GM12864 (cell line): ENCODE data around the gene MOGAT3.

Experiments
- DNase-seq: peaks from one replicate; pipeline ENCODE4 v3.0.0-alpha.2; 2011; ENCODE audit warnings: low read depth
- H3K4me3 ChIP-seq: 2 replicates; pipeline ENCODE4 v1.5.1; 2011; ENCODE audit warnings: mild to moderate bottlenecking, low read depth, low read length, control low read depth
- TF ChIP-seq, protein P1 (sequence below): IDR thresholded peaks from 2 replicates; pipeline ENCODE4 v1.5.1; 2011; ENCODE audit warnings: low read depth, mild to moderate bottlenecking, moderate library complexity, low read length, control low read depth, inconsistent platforms; ENCODE audit errors: missing control alignments

MOGAT3 gene

DNA sequence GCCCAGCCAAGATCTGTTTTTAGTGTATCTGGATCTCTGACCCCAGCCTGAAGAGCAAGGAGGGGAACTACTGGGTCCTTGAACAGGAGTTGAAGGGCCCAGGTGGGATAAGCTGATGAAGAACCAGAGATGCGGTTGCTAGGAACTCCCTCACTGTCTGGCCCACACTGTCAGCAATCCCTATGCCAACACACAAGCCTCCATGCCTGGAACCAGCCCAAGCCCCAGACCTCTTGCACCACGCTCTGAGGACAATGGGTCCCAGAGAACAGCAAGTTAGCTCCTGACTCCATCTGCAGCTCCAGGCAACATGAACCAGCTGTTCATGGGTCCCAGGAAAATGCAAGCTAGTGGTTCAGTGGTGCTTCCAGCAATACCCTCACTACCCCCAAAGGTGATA lies 23.2 kb downstream of the MOGAT3 start:
- no peak for DNase-seq
- TF ChIP-seq, protein P1, sequence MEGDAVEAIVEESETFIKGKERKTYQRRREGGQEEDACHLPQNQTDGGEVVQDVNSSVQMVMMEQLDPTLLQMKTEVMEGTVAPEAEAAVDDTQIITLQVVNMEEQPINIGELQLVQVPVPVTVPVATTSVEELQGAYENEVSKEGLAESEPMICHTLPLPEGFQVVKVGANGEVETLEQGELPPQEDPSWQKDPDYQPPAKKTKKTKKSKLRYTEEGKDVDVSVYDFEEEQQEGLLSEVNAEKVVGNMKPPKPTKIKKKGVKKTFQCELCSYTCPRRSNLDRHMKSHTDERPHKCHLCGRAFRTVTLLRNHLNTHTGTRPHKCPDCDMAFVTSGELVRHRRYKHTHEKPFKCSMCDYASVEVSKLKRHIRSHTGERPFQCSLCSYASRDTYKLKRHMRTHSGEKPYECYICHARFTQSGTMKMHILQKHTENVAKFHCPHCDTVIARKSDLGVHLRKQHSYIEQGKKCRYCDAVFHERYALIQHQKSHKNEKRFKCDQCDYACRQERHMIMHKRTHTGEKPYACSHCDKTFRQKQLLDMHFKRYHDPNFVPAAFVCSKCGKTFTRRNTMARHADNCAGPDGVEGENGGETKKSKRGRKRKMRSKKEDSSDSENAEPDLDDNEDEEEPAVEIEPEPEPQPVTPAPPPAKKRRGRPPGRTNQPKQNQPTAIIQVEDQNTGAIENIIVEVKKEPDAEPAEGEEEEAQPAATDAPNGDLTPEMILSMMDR, result no peak
- H3K4me3 ChIP-seq, result no peak overlapping the region

- TF ChIP-seq, protein P1, result no peak
- no peak overlapping the region for H3K4me3 ChIP-seq
- DNase-seq, result no peak
Observed at GRCh38 chr7:101175664-101176063, 25.2 kb downstream of the MOGAT3 start.

- peak overlapping the region; percentile 18; the same call in 1 of the 2 replicates for H3K4me3 ChIP-seq
- DNase-seq, result no peak
- TF ChIP-seq, protein P1, result no peak
Observed at GRCh38 chr7:101174322-101174854, 26.4 kb downstream of the MOGAT3 start.

DNA sequence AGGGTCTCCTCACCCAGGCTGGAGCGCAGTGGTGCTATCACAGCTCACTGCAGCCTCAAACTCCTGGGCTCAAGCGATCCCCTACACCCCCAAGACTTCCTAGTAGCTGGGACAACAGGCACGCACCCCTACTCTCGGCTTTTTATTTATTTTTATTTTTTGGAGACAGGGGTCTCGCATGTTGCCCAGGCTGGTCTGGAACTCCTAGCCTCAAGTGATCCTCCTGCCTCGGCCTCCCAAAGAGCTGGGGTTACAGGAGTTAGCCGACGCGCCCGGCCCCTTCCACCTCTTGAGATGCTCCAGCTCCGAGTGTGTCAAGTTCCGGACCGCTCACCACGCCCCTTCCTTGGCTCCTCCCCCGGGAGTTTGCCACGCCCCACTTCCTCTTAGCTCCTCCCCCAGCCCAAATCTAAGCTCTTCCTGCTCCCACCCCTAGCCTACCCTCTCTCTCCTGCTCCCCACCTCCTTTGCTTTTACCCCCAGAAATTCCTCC lies 27.0 kb downstream of the MOGAT3 start:
- TF ChIP-seq, protein P1, result no peak
- peak; percentile 43 for DNase-seq
- peak overlapping the region; percentile 18; the same call in 1 of the 2 replicates for H3K4me3 ChIP-seq

- no peak overlapping the region for H3K4me3 ChIP-seq
Observed at GRCh38 chr7:101172854-101173751, 27.7 kb downstream of the MOGAT3 start.

DNA sequence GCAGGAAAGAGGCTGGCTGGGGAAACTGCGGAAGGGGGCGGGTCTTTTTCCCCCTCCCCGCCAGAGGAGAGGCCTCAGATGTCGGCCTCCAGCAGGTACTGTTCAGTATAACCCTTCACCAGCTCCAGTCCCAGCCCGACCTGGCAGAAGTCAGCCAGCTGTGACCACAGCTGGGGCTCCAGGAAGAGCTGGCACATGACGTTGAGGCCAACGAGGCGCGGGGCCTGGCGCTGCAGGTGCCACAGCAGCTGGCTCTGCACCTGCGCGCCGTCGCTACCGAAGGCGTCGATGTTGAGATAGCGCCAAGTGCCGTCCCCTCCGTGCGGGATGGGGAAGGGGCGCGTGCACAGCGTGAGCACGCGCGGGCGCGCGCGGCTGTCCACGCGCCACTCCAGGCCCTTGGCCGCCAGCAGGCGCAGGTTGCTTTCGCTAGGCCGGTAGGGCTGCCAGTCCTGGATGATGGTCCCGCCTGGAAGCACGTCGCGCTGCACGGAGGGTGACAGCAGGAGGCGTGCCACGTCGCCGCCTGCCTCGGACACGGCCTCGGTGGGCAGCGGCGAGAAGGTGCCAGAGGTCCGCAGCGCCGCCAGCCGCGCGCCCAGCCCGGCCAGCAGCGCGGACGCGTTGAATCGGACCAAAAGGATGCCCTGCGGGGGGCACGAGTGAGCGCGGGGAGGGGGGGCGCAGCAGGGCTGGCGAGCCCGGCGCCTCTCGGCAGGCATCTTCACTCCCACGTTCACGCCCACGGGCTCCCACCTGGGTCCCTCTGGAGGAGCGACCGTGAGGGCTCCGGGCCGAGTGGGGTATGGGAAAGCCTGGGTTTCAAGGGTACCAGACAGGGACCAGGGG lies 28.6 kb downstream of the MOGAT3 start:
- no peak for DNase-seq
- H3K4me3 ChIP-seq, result no peak overlapping the region
- TF ChIP-seq, protein P1, result no peak

More at GRCh38 chr7:101172854-101173751, 27.7 kb downstream of the MOGAT3 start:
- DNase-seq, result no peak
- TF ChIP-seq, protein P1, result no peak
